ENCODE data around the gene ERC2. TPM values are rescaled to one million over a fixed set of nuclear protein-coding genes. Genes with fewer than 3 reads are reported as not detected.

ERC2 gene
- total RNA-seq, 2 donors from 2014 or later: 0.21 to 0.30 TPM

- Histone ChIP-seq H3K9me3 (no peaks in the 10 kb centered on the region), H3K4me3 (no peak overlapping the region), H3K27ac (no peak overlapping the region), H3K36me3 (no peaks in the 10 kb centered on the region), H3K4me1 (no peaks in the 10 kb centered on the region), H3K9ac (ENCODE audit: low read depth in 2 of 2, low read length in 2 of 2) (no peak overlapping the region), H3K27me3 (no peaks in the 10 kb centered on the region)
- intact Hi-C loops (cut with DNase I): no loop called here
- DNase-seq: no peak
- no peak for TF ChIP-seq CTCF (IDR thresholded peaks at IDR 0.05)
Observed at GRCh38 chr3:55584030-55584429, 884.2 kb downstream of the ERC2 start.

- DNase-seq: no peak
- Histone ChIP-seq H3K27me3 (no peaks in the 10 kb centered on the region), H3K4me1 (no peaks in the 10 kb centered on the region), H3K9me3 (no peaks in the 10 kb centered on the region), H3K27ac (no peak overlapping the region), H3K9ac (ENCODE audit: low read depth in 2 of 2, low read length in 2 of 2) (no peak overlapping the region), H3K4me3 (no peak overlapping the region), H3K36me3 (no peaks in the 10 kb centered on the region)
- intact Hi-C loops (cut with DNase I): no loop called here
- TF ChIP-seq CTCF (IDR thresholded peaks at IDR 0.05): no peak
Observed at GRCh38 chr3:55583475-55583874, 884.8 kb downstream of the ERC2 start.

- Histone ChIP-seq H3K4me3 (no peak overlapping the region), H3K36me3 (no peaks in the 10 kb centered on the region), H3K4me1 (no peaks in the 10 kb centered on the region), H3K9me3 (no peaks in the 10 kb centered on the region), H3K9ac (ENCODE audit: low read depth in 2 of 2, low read length in 2 of 2) (no peak overlapping the region), H3K27ac (no peak overlapping the region), H3K27me3 (no peaks in the 10 kb centered on the region)
- DNase-seq: no peak
- intact Hi-C loops (cut with DNase I): no loop called here
- no peak for TF ChIP-seq CTCF (IDR thresholded peaks at IDR 0.05)
Observed at GRCh38 chr3:55579496-55579895, 888.8 kb downstream of the ERC2 start.

GRCh38 chr3:55576621-55577388 lies 891.5 kb downstream of the ERC2 start:
- DNase-seq: no peak
- Histone ChIP-seq H3K4me3 (no peak overlapping the region), H3K27me3 (no peaks in the 10 kb centered on the region), H3K36me3 (no peaks in the 10 kb centered on the region), H3K4me1 (no peaks in the 10 kb centered on the region), H3K9ac (ENCODE audit: low read depth in 2 of 2, low read length in 2 of 2) (no peak overlapping the region), H3K27ac (no peak overlapping the region), H3K9me3 (no peaks in the 10 kb centered on the region)
- no peak for TF ChIP-seq CTCF (IDR thresholded peaks at IDR 0.05)
- intact Hi-C loops (cut with DNase I): no loop called here

- DNase-seq: no peak
- H3K4me1 ChIP-seq: no peaks in the 10 kb centered on the region
- no peak overlapping the region for H3K9ac ChIP-seq (ENCODE audit: low read depth in 2 of 2, low read length in 2 of 2)
- H3K27ac ChIP-seq: no peak overlapping the region
- no peaks in the 10 kb centered on the region for H3K27me3 ChIP-seq
- intact Hi-C loops (cut with DNase I): no loop called here
- H3K36me3 ChIP-seq: no peaks in the 10 kb centered on the region
- no peak overlapping the region for H3K4me3 ChIP-seq
- TF ChIP-seq CTCF (IDR thresholded peaks at IDR 0.05): no peak
- H3K9me3 ChIP-seq: no peaks in the 10 kb centered on the region
Observed at GRCh38 chr3:55574671-55575070, 893.6 kb downstream of the ERC2 start.
